Airway epithelial cell (primary cell): ENCODE data around the gene MT1M. TPM values are rescaled to one million over a fixed set of nuclear protein-coding genes. Genes with fewer than 3 reads are reported as not detected.

ENCODE experiments used
- total RNA-seq: library from RNA; depleted of rRNA; stranded (reverse); fragments of >200 nt; gene quantifications from 2 replicates; pipeline ENCODE4 v1.2.3, GENCODE V29; 2015

Gene MT1M
- total RNA-seq = not detected in 2 replicates

DNA sequence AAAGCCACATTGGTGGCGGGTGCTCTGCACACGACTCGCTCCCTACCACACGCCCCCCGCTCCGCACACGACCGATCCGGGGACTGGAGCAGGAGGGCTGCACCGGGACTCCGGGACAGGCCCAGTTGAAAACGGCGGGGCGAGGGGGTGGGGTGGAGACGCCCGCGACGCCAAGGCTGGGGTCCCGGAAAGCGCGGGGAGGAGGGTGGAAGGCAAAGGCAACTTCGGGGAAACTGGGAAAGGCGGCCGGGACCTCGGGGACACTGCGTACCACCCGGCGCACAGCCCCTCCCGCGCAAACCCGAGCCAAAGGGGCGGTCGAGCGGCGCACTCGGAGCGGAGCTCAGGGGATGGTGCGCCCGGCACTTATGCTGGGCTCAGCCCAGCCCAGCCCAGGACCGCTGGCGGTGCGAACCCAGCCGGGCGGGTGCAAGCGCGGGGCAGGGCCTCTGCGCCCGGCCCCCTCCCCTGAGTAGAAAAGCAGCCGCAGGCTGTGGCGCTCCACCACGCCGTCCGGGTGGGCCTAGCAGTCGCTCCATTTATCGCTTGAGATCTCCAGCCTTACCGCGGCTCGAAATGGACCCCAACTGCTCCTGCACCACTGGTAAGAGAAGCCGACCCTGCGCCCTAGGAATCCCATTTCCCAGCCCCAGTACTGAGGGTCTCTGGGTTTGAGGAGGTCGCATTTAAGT is at the start of gene MT1M:
MT1M (plus strand) TSS at position 504 of the 692 bp plus-strand sequence; CDS start at position 577, 73 bp downstream.

GRCh38 chr16:56589141-56590039 is 43.1 kb upstream of the MT1M start, which contains the start of gene MT3:
MT3 (plus strand) TSS chr16:56589528; CDS start chr16:56589591, 63 bp downstream.

DNA sequence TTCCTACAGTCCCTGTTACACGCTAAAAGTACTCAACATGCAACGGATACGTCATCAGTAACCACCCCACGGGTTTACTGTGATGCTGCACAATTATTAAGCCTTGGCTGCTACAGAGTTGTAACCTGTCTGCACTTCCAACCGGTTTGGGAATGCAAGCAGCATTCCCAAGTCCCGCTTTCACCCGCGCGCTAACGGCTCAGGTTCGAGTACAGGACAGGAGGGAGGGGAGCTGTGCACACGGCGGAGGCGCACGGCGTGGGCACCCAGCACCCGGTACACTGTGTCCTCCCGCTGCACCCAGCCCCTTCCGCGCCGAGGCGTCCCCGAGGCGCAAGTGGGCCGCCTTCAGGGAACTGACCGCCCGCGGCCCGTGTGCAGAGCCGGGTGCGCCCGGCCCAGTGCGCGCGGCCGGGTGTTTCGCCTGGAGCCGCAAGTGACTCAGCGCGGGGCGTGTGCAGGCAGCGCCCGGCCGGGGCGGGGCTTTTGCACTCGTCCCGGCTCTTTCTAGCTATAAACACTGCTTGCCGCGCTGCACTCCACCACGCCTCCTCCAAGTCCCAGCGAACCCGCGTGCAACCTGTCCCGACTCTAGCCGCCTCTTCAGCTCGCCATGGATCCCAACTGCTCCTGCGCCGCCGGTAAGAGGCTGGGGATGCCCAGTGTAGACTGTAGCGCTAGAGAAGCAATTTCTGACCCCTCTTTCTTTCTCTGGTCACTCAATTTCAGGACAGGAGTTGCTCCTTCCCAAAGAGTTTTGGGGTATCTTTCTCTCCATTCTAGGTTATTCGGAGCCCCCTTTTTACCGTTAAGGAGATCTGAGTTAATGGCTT is 24.2 kb upstream of the MT1M start, which contains the start of gene MT2A:
MT2A (plus strand) TSS at position 542 of the 833 bp plus-strand sequence; CDS start at position 614, 72 bp downstream.

DNA sequence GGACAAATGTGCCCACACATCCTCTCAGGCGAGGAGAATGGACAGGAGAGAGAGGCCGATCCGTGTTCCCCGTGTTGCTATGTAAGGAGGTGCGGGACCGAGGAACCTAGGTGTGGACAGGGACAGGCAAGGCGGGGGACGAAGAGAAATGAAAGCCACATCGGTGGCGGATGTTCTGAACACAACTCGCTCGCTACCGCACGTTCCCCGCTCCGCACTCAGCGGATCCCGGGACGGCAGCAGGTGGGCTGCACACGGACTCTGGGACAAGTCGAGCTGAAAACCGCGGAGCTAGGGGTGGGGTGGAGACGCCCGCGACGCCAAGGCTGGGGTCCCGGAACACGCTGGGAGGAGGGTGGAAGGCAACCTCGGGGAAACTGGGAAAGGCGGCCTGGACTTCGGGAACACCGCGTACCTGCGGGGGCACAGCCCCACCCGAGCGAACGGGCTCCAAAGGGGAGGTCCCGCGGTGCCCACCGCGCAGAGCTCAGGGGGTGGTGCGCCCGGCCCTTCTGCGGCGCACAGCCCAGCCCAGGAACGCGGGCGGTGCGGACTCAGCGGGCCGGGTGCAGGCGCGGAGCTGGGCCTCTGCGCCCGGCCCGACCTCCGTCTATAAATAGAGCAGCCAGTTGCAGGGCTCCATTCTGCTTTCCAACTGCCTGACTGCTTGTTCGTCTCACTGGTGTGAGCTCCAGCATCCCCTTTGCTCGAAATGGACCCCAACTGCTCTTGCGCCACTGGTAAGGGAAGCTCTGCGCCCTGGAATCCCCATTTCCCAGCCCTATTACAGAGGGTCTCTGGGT is 7.1 kb upstream of the MT1M start, which contains the start of gene MT1E:
MT1E (plus strand) TSS at position 642 of the 803 bp plus-strand sequence; CDS start at position 713, 71 bp downstream.

GRCh38 chr16:56637814-56638750 is 5.6 kb downstream of the MT1M start, which contains the start of gene MT1A:
MT1A (plus strand) TSS chr16:56638666; CDS start chr16:56638739, 73 bp downstream.

DNA sequence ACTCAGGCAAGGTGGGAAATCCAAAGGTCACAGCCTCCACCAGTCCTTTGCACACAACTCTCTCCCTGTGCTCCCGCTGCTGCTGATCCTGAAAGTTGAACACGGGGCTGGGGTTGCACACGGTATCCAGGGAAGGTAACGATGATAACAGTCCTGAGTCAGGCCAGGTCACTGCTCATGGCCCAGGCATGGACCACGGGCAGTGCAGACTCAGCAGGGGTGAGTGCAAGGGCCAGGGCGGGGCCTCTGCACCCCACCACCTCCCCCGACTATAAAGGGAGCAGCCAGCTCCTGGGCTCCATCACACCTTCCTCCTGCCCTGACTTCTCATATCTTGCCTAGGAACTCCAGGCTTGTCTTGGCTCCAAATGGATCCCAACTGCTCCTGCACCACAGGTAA is 19.1 kb downstream of the MT1M start, which contains the start of gene MT1B:
MT1B (plus strand) TSS at position 301 of the 400 bp plus-strand sequence; CDS start at position 369, 68 bp downstream.

GRCh38 chr16:56657555-56658326 is 25.3 kb downstream of the MT1M start, which contains the start of gene MT1F:
MT1F (plus strand) TSS chr16:56657959; CDS start chr16:56658059, 100 bp downstream.

DNA sequence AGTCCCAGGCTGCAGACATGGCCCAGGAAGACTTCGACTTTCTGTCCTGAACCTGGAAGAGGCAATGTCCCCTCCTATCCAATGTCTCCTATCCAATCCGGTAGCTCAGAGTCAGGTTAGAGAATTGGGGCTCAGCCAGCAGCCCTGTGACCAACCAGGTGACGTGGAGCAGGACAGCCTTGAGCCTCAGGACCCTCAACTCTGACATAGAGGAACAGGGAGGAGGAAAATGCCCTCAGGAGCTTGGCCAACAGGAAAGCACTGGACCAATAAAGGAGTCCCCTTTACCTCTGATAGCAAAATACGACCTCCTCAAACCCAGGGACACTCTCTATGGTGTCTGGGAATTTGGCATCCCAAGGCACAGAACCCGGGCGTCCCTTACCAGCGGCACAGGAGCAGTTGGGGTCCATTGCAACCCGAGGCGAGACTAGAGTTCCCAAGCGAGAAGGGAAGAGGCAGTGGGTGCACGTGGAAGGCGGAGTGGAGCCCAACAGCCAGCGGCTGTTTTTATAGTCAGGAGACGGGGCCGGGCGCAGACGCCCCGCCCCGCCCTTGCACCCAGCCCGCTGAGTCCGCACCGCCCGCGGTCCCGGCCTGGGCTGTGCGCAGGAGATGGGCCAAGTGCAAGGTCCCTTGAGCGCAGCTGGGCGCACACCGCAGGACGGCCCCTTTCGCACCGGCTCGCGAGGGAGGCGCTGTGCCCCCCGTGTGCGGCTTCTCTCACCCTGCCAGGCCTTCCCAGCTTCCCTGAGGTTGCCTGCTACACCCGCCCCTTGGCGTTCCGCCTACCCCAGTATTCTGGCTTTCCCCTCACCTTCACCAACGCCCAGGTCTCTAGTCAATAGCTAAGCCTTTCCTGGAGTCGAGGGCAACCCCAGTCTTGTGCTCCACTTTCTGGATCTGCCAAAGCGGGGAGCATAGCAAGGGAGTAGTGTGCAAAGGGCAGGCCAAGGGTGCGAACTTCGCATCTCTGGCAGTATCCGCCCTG is 35.4 kb downstream of the MT1M start, which contains the start of gene MT1G:
MT1G (minus strand) TSS at position 485 of the 991 bp plus-strand sequence; CDS start at position 413, 72 bp downstream.

DNA sequence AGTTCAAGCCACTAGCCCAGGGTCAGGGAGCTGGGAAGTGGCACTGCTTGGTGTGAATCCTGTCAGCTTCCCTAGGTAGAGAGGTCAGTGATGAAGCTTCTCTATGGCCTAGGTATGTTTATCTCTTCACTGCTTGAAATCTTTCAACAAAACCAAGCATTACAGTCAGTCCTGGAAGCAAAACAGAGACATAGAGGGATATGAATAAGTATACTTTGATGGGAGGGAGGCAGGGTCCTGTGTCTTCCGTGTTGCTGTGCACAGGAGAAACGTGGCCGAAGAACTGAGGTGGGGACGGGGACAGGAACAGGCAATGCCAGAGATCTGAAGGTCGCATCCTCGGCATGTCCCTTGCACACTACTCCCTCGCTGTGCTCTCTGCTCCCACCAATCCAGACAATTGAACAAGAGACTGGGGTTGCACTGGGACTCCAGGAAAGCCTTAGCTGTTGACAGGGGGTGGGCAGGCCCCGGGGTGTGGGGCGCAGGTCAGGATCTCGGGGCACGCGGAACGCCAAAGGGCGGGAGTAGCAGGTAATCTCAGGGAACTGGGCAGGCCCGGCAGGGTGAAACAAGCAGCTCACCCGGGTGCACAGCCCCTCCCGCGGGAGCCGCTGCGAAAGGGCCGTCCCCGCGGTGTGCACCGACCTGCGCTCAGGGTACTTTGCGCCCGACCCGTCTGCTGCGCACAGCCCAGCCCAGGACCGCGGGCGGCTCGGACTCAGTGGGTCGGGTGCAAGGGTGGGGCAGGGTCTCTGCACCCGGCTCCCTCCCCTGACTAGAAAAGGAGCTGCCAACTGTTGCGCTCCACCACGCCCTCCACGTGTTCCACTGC is 36.8 kb downstream of the MT1M start, which contains the start of gene MT1H:
MT1H (plus strand) TSS at position 810 of the 835 bp plus-strand sequence. CDS start 71 bp downstream, outside the sequence.

DNA sequence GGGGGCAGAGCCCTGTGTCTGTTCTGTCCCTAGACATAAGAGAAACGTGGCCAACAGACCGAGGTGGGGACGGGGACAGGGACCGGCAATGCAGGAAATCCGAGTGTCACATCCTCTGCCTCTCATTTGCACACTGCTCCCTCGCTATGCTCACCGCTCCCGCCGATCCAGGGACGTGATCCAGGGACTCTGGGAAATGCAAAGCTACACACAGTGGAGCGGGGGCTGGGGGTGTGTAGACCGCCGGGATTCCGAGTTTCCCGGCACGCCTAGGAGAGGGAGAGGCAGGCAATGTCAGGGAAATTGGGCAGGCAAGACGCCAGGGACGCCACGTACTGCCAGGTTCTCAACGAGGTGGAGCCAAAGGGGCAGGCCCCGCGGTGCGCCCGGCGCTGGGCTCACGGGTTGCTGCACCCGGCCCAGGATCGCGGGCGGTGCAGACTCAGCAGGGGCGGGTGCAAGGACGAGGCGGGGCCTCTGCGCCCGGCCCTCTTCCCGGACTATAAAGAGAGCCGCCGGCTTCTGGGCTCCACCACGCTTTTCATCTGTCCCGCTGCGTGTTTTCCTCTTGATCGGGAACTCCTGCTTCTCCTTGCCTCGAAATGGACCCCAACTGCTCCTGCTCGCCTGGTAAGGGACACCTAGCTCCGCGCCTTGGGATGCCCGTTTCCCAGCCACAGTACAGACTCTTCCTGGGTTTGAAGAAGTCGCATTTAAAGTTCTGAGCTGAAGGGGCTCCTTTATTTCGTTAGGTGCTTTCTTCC is 49.7 kb downstream of the MT1M start, which contains the start of gene MT1X:
MT1X (plus strand) TSS at position 532 of the 764 bp plus-strand sequence; CDS start at position 603, 71 bp downstream.

Other genes with a start within 250 kb of the MT1M start
- 107 and 112 TPM in 2 replicates for gene AMFR, start 207.1 kb upstream of the MT1M start, total RNA-seq
- 63.7 and 67.4 TPM in 2 replicates for gene NUDT21, start 181.3 kb upstream of the MT1M start, total RNA-seq
- 49.7 and 62.8 TPM in 2 replicates for gene OGFOD1, start 181.1 kb upstream of the MT1M start, total RNA-seq
- gene BBS2, start 112.6 kb upstream of the MT1M start, total RNA-seq = 29.3 and 35.9 TPM in 2 replicates
- not detected in 2 replicates for gene MT4, start 67.6 kb upstream of the MT1M start, total RNA-seq
- not detected in 2 replicates for gene MT3, start 43.1 kb upstream of the MT1M start, total RNA-seq
- 602 and 1,004 TPM in 2 replicates for gene MT2A, start 24.1 kb upstream of the MT1M start, total RNA-seq
- 367 and 549 TPM in 2 replicates for gene MT1E, start 6.9 kb upstream of the MT1M start, total RNA-seq
- not detected in 2 replicates for gene MT1A, start 6.0 kb downstream of the MT1M start, total RNA-seq
- gene MT1B, start 19.2 kb downstream of the MT1M start, total RNA-seq = not detected in 2 replicates
- gene MT1F, start 25.3 kb downstream of the MT1M start, total RNA-seq = 1.5 and 6.8 TPM in 2 replicates
- gene MT1G, start 35.4 kb downstream of the MT1M start, total RNA-seq = 1.1 TPM in 1 of 2 replicates, not detected in the other
- not detected in 2 replicates for gene MT1H, start 37.2 kb downstream of the MT1M start, total RNA-seq
- 1,022 and 1,842 TPM in 2 replicates for gene MT1X, start 49.8 kb downstream of the MT1M start, total RNA-seq
- 52.4 and 72.1 TPM in 2 replicates for gene NUP93, start 97.5 kb downstream of the MT1M start, total RNA-seq
- not detected in 2 replicates for gene SLC12A3, start 232.5 kb downstream of the MT1M start, total RNA-seq